ENCODE data around the gene HOXA1.

The HOXA1 gene

GRCh38 chr7:27094304-27095049 lies 1.3 kb downstream of the HOXA1 start:
- Histone ChIP-seq H3K79me2 (ENCODE audit: control insufficient read depth, insufficient read depth, low read length, unreplicated experiment) (no peaks in the 10 kb centered on the region), H3K36me3 (ENCODE audit: insufficient read depth, low read length) (no peaks in the 10 kb centered on the region), H3K4me3 (ENCODE audit: low read depth, low read length) (peak overlapping the region; percentile 81), H3K27me3 (ENCODE audit: insufficient read depth, low read length) (peaks cover 99% of the 10 kb centered on the region), H3K27ac (ENCODE audit: low read depth, low read length) (no peak overlapping the region), H3K4me1 (ENCODE audit: control insufficient read depth, insufficient read depth, low read length, unreplicated experiment) (peaks cover 10% of the 10 kb centered on the region), H2AFZ (ENCODE audit: low read length, unreplicated experiment) (no peak overlapping the region)

GRCh38 chr7:27093184-27093895 lies 2.5 kb downstream of the HOXA1 start:
- Histone ChIP-seq H3K27me3 (ENCODE audit: insufficient read depth, low read length) (peaks cover 99% of the 10 kb centered on the region), H3K36me3 (ENCODE audit: insufficient read depth, low read length) (no peaks in the 10 kb centered on the region), H3K27ac (ENCODE audit: low read depth, low read length) (no peak overlapping the region), H3K4me1 (ENCODE audit: control insufficient read depth, insufficient read depth, low read length, unreplicated experiment) (peaks cover 10% of the 10 kb centered on the region), H3K4me3 (ENCODE audit: low read depth, low read length) (no peak overlapping the region), H2AFZ (ENCODE audit: low read length, unreplicated experiment) (no peak overlapping the region), H3K79me2 (ENCODE audit: control insufficient read depth, insufficient read depth, low read length, unreplicated experiment) (no peaks in the 10 kb centered on the region)

GRCh38 chr7:27092819-27093110 lies 3.0 kb downstream of the HOXA1 start:
- Histone ChIP-seq H3K27ac (ENCODE audit: low read depth, low read length) (no peak overlapping the region), H3K27me3 (ENCODE audit: insufficient read depth, low read length) (peaks cover 99% of the 10 kb centered on the region), H3K36me3 (ENCODE audit: insufficient read depth, low read length) (no peaks in the 10 kb centered on the region), H3K4me3 (ENCODE audit: low read depth, low read length) (no peak overlapping the region), H3K4me1 (ENCODE audit: control insufficient read depth, insufficient read depth, low read length, unreplicated experiment) (peaks cover 7% of the 10 kb centered on the region), H3K79me2 (ENCODE audit: control insufficient read depth, insufficient read depth, low read length, unreplicated experiment) (no peaks in the 10 kb centered on the region), H2AFZ (ENCODE audit: low read length, unreplicated experiment) (no peak overlapping the region)

GRCh38 chr7:27091941-27092818 lies 3.6 kb downstream of the HOXA1 start:
- Histone ChIP-seq H2AFZ (ENCODE audit: low read length, unreplicated experiment) (no peak overlapping the region), H3K4me1 (ENCODE audit: control insufficient read depth, insufficient read depth, low read length, unreplicated experiment) (peaks cover 2% of the 10 kb centered on the region), H3K4me3 (ENCODE audit: low read depth, low read length) (no peak overlapping the region), H3K27ac (ENCODE audit: low read depth, low read length) (no peak overlapping the region), H3K36me3 (ENCODE audit: insufficient read depth, low read length) (no peaks in the 10 kb centered on the region), H3K27me3 (ENCODE audit: insufficient read depth, low read length) (peaks cover 99% of the 10 kb centered on the region), H3K79me2 (ENCODE audit: control insufficient read depth, insufficient read depth, low read length, unreplicated experiment) (no peaks in the 10 kb centered on the region)

GRCh38 chr7:27091105-27091504 lies 4.7 kb downstream of the HOXA1 start:
- no peak overlapping the region for H3K27ac ChIP-seq (ENCODE audit: low read depth, low read length)
- peaks cover 92% of the 10 kb centered on the region for H3K27me3 ChIP-seq (ENCODE audit: insufficient read depth, low read length)
- no peaks in the 10 kb centered on the region for H3K79me2 ChIP-seq (ENCODE audit: control insufficient read depth, insufficient read depth, low read length, unreplicated experiment)
- no peak overlapping the region for H2AFZ ChIP-seq (ENCODE audit: low read length, unreplicated experiment)
- no peaks in the 10 kb centered on the region for H3K4me1 ChIP-seq (ENCODE audit: control insufficient read depth, insufficient read depth, low read length, unreplicated experiment)
- no peak overlapping the region for H3K4me3 ChIP-seq (ENCODE audit: low read depth, low read length)
- H3K36me3 ChIP-seq (ENCODE audit: insufficient read depth, low read length), result no peaks in the 10 kb centered on the region

GRCh38 chr7:27088002-27088922 lies 7.5 kb downstream of the HOXA1 start:
- Histone ChIP-seq H3K4me3 (ENCODE audit: low read depth, low read length) (no peak overlapping the region), H3K79me2 (ENCODE audit: control insufficient read depth, insufficient read depth, low read length, unreplicated experiment) (no peaks in the 10 kb centered on the region), H3K27ac (ENCODE audit: low read depth, low read length) (no peak overlapping the region), H2AFZ (ENCODE audit: low read length, unreplicated experiment) (no peak overlapping the region), H3K4me1 (ENCODE audit: control insufficient read depth, insufficient read depth, low read length, unreplicated experiment) (no peaks in the 10 kb centered on the region), H3K27me3 (ENCODE audit: insufficient read depth, low read length) (peaks cover 65% of the 10 kb centered on the region), H3K36me3 (ENCODE audit: insufficient read depth, low read length) (no peaks in the 10 kb centered on the region)

GRCh38 chr7:27083646-27084045 lies 12.2 kb downstream of the HOXA1 start:
- Histone ChIP-seq H3K27ac (ENCODE audit: low read depth, low read length) (no peak overlapping the region), H3K4me1 (ENCODE audit: control insufficient read depth, insufficient read depth, low read length, unreplicated experiment) (peaks cover 2% of the 10 kb centered on the region), H3K36me3 (ENCODE audit: insufficient read depth, low read length) (no peaks in the 10 kb centered on the region), H2AFZ (ENCODE audit: low read length, unreplicated experiment) (no peak overlapping the region), H3K79me2 (ENCODE audit: control insufficient read depth, insufficient read depth, low read length, unreplicated experiment) (no peaks in the 10 kb centered on the region), H3K4me3 (ENCODE audit: low read depth, low read length) (no peak overlapping the region), H3K27me3 (ENCODE audit: insufficient read depth, low read length) (peaks cover 18% of the 10 kb centered on the region)

GRCh38 chr7:27082171-27082570 lies 13.6 kb downstream of the HOXA1 start:
- Histone ChIP-seq H3K4me1 (ENCODE audit: control insufficient read depth, insufficient read depth, low read length, unreplicated experiment) (peaks cover 2% of the 10 kb centered on the region), H3K4me3 (ENCODE audit: low read depth, low read length) (no peak overlapping the region), H3K27me3 (ENCODE audit: insufficient read depth, low read length) (peaks cover 4% of the 10 kb centered on the region; the same call in 1 of the 2 replicates), H3K27ac (ENCODE audit: low read depth, low read length) (no peak overlapping the region), H3K36me3 (ENCODE audit: insufficient read depth, low read length) (no peaks in the 10 kb centered on the region), H2AFZ (ENCODE audit: low read length, unreplicated experiment) (no peak overlapping the region), H3K79me2 (ENCODE audit: control insufficient read depth, insufficient read depth, low read length, unreplicated experiment) (no peaks in the 10 kb centered on the region)

- Histone ChIP-seq H3K4me3 (ENCODE audit: low read depth, low read length) (no peak overlapping the region), H3K4me1 (ENCODE audit: control insufficient read depth, insufficient read depth, low read length, unreplicated experiment) (peaks cover 2% of the 10 kb centered on the region), H2AFZ (ENCODE audit: low read length, unreplicated experiment) (no peak overlapping the region), H3K79me2 (ENCODE audit: control insufficient read depth, insufficient read depth, low read length, unreplicated experiment) (no peaks in the 10 kb centered on the region), H3K36me3 (ENCODE audit: insufficient read depth, low read length) (no peaks in the 10 kb centered on the region), H3K27ac (ENCODE audit: low read depth, low read length) (no peak overlapping the region), H3K27me3 (ENCODE audit: insufficient read depth, low read length) (no peaks in the 10 kb centered on the region; the same call in 1 of the 2 replicates)
Measured at GRCh38 chr7:27080844-27081436, 14.9 kb downstream of the HOXA1 start.

Measured in ACC112 (cell line).